H1 (cell line): ENCODE results near the gene URGCP. TPM values are rescaled to one million over a fixed set of nuclear protein-coding genes. Genes with fewer than 3 reads are reported as not detected.

Experiments used
- EZH2 ChIP-seq: fragments of 200-600 bp; sonication (generic); IDR thresholded peaks from 2 replicates; pipeline ENCODE4 v1.7.1; 2012; ENCODE audit warnings: low read depth, mild to moderate bottlenecking, moderate library complexity, low read length, inconsistent platforms; ENCODE audit not compliant: severe bottlenecking
- TAF7 ChIP-seq: optimal IDR thresholded peaks from 2 replicates; pipeline ENCODE3; 2011; ENCODE audit warnings: low read depth, mild to moderate bottlenecking, inconsistent platforms, low read length, moderate library complexity, borderline replicate concordance
- polyA plus RNA-seq, 7 experiments: library from polyadenylated mRNA; depleted of rRNA in 3 of 7; stranded (reverse) in 5 of 7; unstranded in 2 of 7; fragments of >200 nt in 5 of 7; fragments of 200-250 nt in 2 of 7; gene quantifications; 1 replicate in 5 of 7; 2 replicates in 1 of 7; 4 replicates in 1 of 7; pipeline versions ENCODE4 v1.2.1 to v1.2.3, GENCODE V29; 2011 to 2013; ENCODE audit warnings: missing spikeins in 2 of 7, mixed read lengths in 2 of 7
- total RNA-seq: library from RNA; stranded (reverse); fragmentation: NEBNext Ultra II Directional; extraction: Animal tissue kit (Norgen Biotek cat#: 25700); gene quantifications from 2 replicates; pipeline ENCODE4 v1.2.1, GENCODE V29; 2021
- TF ChIP-seq, protein P1 (sequence below): IDR thresholded peaks from 2 replicates; pipeline ENCODE4 v1.6.1; 2012; ENCODE audit warnings: low read length, inconsistent platforms

The URGCP gene
- total and polyA plus RNA-seq, 2 of the 8 experiments (the other 6 are each of a cell fraction or from before 2014, with no cell fraction given), result 9.0 to 18.7 TPM

GRCh38 chr7:43922726-43923125 lies 16.3 kb upstream of the URGCP start (continued):
- TF ChIP-seq TAF7 (no peak), EZH2 (no peak)
- TF ChIP-seq, protein P1, sequence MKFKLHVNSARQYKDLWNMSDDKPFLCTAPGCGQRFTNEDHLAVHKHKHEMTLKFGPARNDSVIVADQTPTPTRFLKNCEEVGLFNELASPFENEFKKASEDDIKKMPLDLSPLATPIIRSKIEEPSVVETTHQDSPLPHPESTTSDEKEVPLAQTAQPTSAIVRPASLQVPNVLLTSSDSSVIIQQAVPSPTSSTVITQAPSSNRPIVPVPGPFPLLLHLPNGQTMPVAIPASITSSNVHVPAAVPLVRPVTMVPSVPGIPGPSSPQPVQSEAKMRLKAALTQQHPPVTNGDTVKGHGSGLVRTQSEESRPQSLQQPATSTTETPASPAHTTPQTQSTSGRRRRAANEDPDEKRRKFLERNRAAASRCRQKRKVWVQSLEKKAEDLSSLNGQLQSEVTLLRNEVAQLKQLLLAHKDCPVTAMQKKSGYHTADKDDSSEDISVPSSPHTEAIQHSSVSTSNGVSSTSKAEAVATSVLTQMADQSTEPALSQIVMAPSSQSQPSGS, result no peak
